GM18861 (cell line): Measurements from ENCODE around the gene PRDM16.

Experiments used
- ATAC-seq: cut with Tn5 transposase; IDR thresholded peaks from one replicate; pipeline ENCODE4 v1.9.1; 2021; ENCODE audit not compliant: unreplicated experiment

The PRDM16 gene

GRCh38 chr1:3363756-3364155 lies 294.8 kb downstream of the PRDM16 start:
- ATAC-seq, result no peak

- no peak for ATAC-seq
Measured at GRCh38 chr1:3364551-3364950, 295.5 kb downstream of the PRDM16 start.

- ATAC-seq, result no peak
Measured at GRCh38 chr1:3364983-3365382, 296.0 kb downstream of the PRDM16 start.

GRCh38 chr1:3365523-3366125 lies 296.6 kb downstream of the PRDM16 start:
- no peak for ATAC-seq

GRCh38 chr1:3366126-3367051 lies 297.4 kb downstream of the PRDM16 start:
- ATAC-seq, result no peak

- ATAC-seq, result no peak
Measured at GRCh38 chr1:3367376-3367775, 298.4 kb downstream of the PRDM16 start.

GRCh38 chr1:3368059-3368458 lies 299.1 kb downstream of the PRDM16 start:
- no peak for ATAC-seq

GRCh38 chr1:3368711-3369445 lies 299.9 kb downstream of the PRDM16 start:
- no peak for ATAC-seq

GRCh38 chr1:3369446-3370076 lies 300.6 kb downstream of the PRDM16 start:
- no peak for ATAC-seq

GRCh38 chr1:3370856-3371703 lies 302.1 kb downstream of the PRDM16 start:
- ATAC-seq, result no peak

- ATAC-seq, result no peak
Measured at GRCh38 chr1:3372317-3372716, 303.3 kb downstream of the PRDM16 start.

- no peak for ATAC-seq
Measured at GRCh38 chr1:3373175-3373574, 304.2 kb downstream of the PRDM16 start.

- ATAC-seq, result no peak
Measured at GRCh38 chr1:3373700-3374405, 304.9 kb downstream of the PRDM16 start.

GRCh38 chr1:3375245-3375644 lies 306.2 kb downstream of the PRDM16 start:
- ATAC-seq, result no peak

- ATAC-seq, result no peak
Measured at GRCh38 chr1:3377166-3377565, 308.2 kb downstream of the PRDM16 start.

- no peak for ATAC-seq
Measured at GRCh38 chr1:3377604-3378279, 308.7 kb downstream of the PRDM16 start.

GRCh38 chr1:3378411-3379208 lies 309.6 kb downstream of the PRDM16 start:
- ATAC-seq, result no peak

- no peak for ATAC-seq
Measured at GRCh38 chr1:3379934-3380333, 310.9 kb downstream of the PRDM16 start.
